Endothelial cell of hepatic sinusoid (primary cell): Measurements from ENCODE around the gene ADIPOR2.
"Not testable (repeated sequence)": the region's sequence is repeated elsewhere in the genome, so short reads cannot be mapped to it uniquely, and the experiment has no call there.

ENCODE experiments used
- in situ Hi-C: cut with HindIII; loops from 2 replicates; pipeline ENCODE4 v1.10.0; 2017; ENCODE audit warnings: low sequenced_read_pairs

Gene ADIPOR2

DNA sequence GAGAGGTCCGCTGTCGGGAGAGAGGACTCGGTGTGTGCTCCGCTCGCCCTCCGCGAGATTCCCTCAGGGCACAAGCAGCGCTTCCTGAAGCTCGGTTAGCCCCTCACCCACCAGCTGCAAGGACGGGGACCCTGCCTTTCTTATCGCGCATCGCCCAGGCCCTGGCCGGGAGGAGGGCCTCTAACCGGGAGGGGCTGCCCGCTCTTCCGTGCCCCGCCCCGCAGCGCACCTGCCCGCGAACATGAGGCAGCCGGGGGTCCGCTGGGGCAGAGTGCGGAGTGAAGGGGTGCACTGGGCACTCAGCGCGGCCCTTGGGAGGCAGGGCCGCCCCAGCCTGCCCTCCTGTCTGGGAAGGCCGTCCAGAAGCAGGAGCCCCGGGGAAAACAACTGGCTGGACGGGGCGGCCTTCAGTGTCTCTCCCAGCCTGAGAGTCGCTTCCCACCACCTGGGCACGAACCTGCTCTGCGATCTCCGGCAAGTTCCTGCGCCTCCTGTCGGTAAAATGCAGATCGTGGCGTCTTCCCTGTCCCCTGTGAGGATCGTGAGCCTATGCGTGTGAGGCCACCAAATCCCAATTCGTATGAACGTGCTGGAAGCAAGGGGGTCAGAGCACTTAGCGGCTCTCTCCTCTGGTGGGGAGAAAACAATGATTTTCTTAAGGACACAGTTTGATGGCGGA is 28.0 kb upstream of the ADIPOR2 start:
- in situ Hi-C loops: loop anchor here (25.0 kb wide), 1 partner anchor 299 kb away; no protein-coding TSS in a partner anchor

- in situ Hi-C loops: loop anchor here (25.0 kb wide), 1 partner anchor 299 kb away; no protein-coding TSS in a partner anchor
These were observed 27.3 kb upstream of the ADIPOR2 start for GRCh38 chr12:1663440-1664132.

GRCh38 chr12:1665366-1665765 is 25.5 kb upstream of the ADIPOR2 start:
- in situ Hi-C loops: loop anchor here (25.0 kb wide), 1 partner anchor 297 kb away; no protein-coding TSS in a partner anchor

DNA sequence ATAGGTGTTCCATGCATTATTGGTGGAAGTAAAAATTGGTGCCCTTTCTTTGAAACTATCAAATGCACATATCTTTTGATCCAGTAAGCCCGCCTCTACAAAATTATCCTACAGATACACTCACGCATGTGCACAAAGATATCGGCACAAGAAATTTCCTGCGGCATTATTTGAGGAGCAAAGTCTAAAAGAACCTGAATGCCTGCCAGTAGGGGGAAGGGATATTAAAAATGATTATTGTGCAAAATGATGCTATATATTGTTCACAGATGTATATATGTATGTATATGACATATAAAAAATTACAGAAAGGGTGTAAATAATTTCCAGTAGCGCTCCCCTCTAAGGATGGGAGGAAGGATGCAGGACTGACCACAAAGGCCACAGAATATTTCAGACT is 24.7 kb upstream of the ADIPOR2 start:
- in situ Hi-C loops: loop anchor here (25.0 kb wide), 1 partner anchor 296 kb away; no protein-coding TSS in a partner anchor

GRCh38 chr12:1666685-1667162 is 24.1 kb upstream of the ADIPOR2 start:
- in situ Hi-C loops: loop anchor here (25.0 kb wide), 1 partner anchor 296 kb away; no protein-coding TSS in a partner anchor

- in situ Hi-C loops: loop anchor here (25.0 kb wide), 1 partner anchor 293 kb away; no protein-coding TSS in a partner anchor
These were observed 21.9 kb upstream of the ADIPOR2 start for GRCh38 chr12:1668833-1669543.

GRCh38 chr12:1670358-1671268 is 20.3 kb upstream of the ADIPOR2 start:
- in situ Hi-C loops: loop anchor here (25.0 kb wide), 1 partner anchor 292 kb away; no protein-coding TSS in a partner anchor

DNA sequence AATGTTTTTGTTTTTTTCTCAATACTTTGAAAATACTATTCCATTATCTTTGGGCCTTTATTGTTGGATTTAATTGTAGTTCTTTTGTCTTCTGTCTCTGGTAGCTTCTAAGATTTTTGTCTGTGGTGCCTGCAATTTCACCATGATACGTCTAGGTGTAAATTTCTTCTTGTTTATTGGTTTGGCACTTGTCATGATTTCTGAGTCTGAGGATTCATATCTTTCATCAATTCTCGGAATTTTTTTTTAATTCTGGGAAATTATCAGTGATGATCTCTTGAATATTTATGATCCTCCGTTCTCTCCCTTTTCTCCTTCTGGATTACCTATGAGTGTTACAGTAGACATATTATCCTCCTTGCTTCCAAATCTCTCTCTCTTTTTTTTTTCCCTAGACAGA is 14.8 kb upstream of the ADIPOR2 start:
- in situ Hi-C loops: no loop called here

GRCh38 chr12:1680804-1681492 is 9.9 kb upstream of the ADIPOR2 start:
- in situ Hi-C loops: no loop called here

- in situ Hi-C loops: no loop called here
These were observed 9.4 kb upstream of the ADIPOR2 start for GRCh38 chr12:1681493-1681807.

DNA sequence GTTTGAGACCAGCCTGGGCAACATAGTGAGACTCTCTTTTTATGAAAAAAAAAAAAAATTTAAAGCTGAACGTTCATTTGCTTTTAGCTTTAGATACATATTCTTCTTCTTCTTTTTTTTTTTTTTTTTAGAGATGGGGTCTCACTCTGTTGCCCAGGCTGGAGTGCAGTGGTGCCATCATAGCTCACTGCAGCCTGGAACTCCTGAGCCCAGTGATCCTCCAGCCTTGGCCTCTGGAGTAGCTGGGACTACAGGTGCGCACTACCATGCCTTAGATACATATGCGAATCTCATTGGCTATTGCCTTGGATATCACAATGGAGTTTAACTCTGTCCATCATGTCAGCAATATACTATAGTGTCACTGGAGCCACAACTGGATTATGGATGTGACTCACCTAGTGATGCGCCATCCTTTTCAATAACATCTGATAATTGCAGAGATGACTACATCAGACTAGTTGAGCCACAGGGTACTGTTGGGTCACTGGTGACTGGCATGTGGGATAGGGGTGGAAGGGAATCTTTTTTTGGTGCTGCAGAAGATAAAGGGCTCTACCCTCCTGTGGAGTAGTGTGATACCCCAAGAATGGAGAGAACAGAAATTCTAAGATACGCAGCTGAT is 2.7 kb upstream of the ADIPOR2 start:
- in situ Hi-C loops: no loop called here

DNA sequence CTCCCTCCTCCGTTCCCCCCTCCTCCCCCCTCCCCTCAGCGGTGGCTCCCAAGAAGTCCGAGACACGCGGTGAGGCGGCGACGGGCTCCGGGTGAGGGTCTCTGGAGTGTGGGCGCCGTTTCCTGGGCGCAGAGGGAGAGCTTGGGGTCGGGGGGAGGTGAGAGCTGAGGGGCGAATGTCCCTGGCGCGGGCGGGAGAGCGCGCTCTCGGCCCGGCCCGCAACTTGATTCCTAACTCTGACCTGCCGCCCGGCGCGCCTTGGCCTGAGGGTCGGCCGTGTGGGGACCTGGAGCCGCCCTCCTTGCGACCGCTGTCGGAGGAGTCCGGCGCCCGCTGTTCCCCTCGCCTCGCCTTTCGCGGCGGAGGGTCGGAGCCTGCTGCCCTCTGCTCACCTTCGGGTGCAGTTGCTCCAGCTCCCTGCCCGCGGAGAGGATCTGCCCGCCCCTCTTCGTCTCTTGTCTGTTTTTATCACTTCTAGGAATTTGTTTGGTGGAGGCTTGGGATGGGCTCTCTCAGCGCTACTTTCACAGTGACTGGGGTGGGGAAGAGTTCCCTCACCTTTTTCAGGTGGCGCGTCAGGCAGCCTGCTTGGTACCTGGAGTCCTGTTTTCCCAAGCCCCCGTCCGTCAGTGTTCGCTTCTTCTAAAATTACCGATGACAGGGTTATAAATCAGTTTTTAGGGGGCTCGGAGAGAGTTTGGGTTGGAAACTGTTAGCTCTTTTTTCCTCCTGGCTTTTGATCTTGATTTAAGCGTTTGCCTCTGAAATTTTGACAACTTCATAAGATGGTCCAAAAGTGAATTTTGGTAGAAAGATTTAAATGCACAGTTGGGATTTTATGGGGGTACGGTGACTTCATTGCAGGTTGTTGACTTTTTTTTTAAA is 495 bp downstream of the ADIPOR2 start:
- in situ Hi-C loops: no loop called here

DNA sequence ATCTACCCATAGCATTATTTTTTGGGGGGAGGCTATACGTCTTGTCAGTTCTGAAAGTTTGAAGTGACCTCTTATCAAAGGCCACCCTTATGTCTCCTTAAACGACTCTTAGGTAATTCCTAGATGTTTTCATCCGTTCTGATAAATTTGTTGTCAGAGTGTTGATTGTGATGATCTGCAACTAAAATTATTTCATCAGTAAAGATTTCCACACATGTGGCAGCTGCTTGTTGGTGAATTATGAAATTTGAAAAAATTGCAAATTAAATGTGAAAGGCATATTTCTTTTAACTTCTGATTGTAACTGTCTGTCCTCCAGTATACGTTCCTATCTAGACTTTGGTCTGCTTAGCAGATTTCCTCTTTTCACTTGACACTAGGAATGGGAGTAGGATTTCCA is 1.4 kb downstream of the ADIPOR2 start:
- in situ Hi-C loops: no loop called here

GRCh38 chr12:1692895-1693610 is 2.2 kb downstream of the ADIPOR2 start:
- in situ Hi-C loops: no loop called here

- in situ Hi-C loops: not testable (repeated sequence)
These were observed 4.2 kb downstream of the ADIPOR2 start for GRCh38 chr12:1695097-1695496.

DNA sequence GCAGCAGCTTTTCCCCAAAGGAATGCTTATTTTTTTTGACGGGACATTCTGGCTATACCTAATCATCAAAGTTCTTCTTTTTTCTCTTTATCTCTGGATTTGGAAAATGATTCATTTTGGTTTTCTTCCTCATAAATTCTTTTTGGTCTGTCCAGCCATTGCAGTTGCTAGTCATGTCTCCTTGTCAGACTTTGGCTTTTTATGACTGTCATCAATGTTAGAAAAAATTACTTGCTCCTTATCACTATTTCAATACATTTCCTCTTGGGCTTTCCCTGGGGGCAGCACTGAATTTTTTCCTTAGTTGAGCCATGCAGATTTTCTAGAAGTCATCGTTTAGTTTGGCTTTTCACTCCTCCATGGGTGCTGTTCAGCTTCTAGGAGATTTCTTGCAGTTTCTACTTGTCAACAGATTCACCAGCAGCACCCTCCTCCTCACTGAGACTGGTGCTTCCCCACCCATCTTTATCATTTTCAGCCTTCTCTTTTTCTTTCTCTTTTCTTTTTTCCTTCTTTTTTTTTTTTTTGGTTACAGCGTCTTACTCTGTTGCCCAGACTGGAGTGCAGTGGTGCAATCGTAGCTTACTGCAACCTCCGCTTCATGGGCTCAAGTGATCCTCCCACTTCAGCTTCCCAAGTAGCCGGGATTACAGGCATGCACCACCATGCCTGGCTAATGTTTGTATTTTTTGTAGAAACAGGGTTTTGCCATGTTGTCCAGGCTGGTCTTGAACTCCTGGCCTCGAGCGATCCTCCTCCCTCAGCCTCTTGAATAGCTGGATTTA is 5.2 kb downstream of the ADIPOR2 start:
- in situ Hi-C loops: no loop called here

DNA sequence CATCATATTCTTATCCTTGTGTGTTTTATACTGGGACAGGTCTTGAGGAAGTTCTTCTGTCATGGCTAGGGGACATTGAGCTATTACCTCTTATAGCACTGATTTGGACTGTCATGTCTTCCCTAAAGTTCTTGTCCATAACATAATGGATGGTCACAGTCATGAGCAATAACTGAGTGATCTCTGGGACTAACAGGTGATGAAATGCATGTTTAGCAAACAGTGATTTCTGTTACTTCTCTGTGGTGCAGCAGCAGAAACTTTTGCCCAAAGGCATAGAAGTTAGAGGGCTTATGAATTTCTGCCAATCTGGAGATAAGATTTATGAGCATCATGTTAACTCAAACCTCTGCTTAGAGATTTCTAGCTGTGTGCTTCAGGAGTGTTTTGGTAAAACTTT is 5.9 kb downstream of the ADIPOR2 start:
- in situ Hi-C loops: no loop called here
